Prostate gland (tissue), 2 donors: ENCODE measurements around the gene YIF1A. TPM values are rescaled to one million over a fixed set of nuclear protein-coding genes. Genes with fewer than 3 reads are reported as not detected.
"Not testable (repeated sequence)": the region's sequence is repeated elsewhere in the genome, so short reads cannot be mapped to it uniquely, and the experiment has no call there.

Source experiments
- DNase-seq: peaks from one replicate; pipeline ENCODE4 v3.0.0-alpha.2; 2019; ENCODE audit warnings: low spot score
- H3K27ac ChIP-seq, 2 donors: fragments of 200-600 bp; sonication (generic); 2 replicates each; pipeline ENCODE4 v1.5.1; 2017 to 2019
- H3K27me3 ChIP-seq: fragments of 200-600 bp; sonication (generic); replicated peaks from 2 replicates; pipeline ENCODE4 v1.5.1; 2019; ENCODE audit not compliant: insufficient read depth
- H3K36me3 ChIP-seq, 2 donors: fragments of 200-600 bp; sonication (generic); 1 replicate in 1 of 2; 2 replicates in 1 of 2; pipeline versions ENCODE4 v1.5.1 to v1.8.1; 2017 to 2019
- H3K4me1 ChIP-seq: fragments of 200-600 bp; sonication (generic); replicated peaks from 2 replicates; pipeline ENCODE4 v1.5.1; 2019
- H3K4me3 ChIP-seq, 2 donors: fragments of 200-600 bp; sonication (generic); 2 replicates each; pipeline ENCODE4 v1.5.1; 2017 to 2019
- H3K9me3 ChIP-seq: fragments of 200-600 bp; sonication (generic); 2 replicates; pipeline ENCODE4 v1.5.1; 2017
- CTCF ChIP-seq, 4 experiments: fragments of 200-600 bp in 2 of 4; fragments of 450-650 bp in 2 of 4; sonication (generic) in 2 of 4; IDR thresholded peaks; 1 replicate in 3 of 4; 2 replicates in 1 of 4; pipeline ENCODE4 v1.5.1; 2016 to 2019; ENCODE audit warnings: antibody characterized with exemption in 4 of 4, mild to moderate bottlenecking in 2 of 4, moderate library complexity in 2 of 4
- POLR2A ChIP-seq: fragments of 450-650 bp; IDR thresholded peaks from one replicate; pipeline ENCODE4 v1.6.1; 2016; ENCODE audit warnings: antibody characterized with exemption, mild to moderate bottlenecking
- POLR2AphosphoS5 ChIP-seq: sonication (generic); formaldehyde crosslinking; IDR thresholded peaks from one replicate; pipeline ENCODE4 v1.6.1; 2017; ENCODE audit warnings: antibody characterized with exemption
- WGBS: methylation state at CpG from one replicate; pipeline ENCODE4 v1.1.5; 2018; 5-methylcytosine and 5-hydroxymethylcytosine counted together
- intact Hi-C: fragments of 100-400 bp; cut with DNase I; formaldehyde crosslinking; loops from one replicate; pipeline ENCODE4 v1.14.2; 2022
- total RNA-seq, 2 donors: library from RNA; depleted of rRNA; stranded (reverse); fragments of >200 nt; gene quantifications; one replicate each; pipeline ENCODE4 v1.1.0, GENCODE V29; 2016

Gene YIF1A
- total RNA-seq, 2 donors from 2014 or later: 92.6 to 112 TPM

- Histone ChIP-seq H3K9me3 (no peaks in the 10 kb centered on the region), H3K4me1 (peaks cover 4% of the 10 kb centered on the region), H3K36me3 (peaks cover 0 to 18% of the 10 kb centered on the region in 2 donors), H3K27me3 (no peaks in the 10 kb centered on the region), H3K27ac (no peak overlapping the region), H3K4me3 (peak overlapping the region; percentile 25 to 30)
- intact Hi-C loops: no loop called here
- DNase-seq: no peak
- 4% methylated on average over 28 of the region's 45 CpGs for WGBS
- no peak for TF ChIP-seq POLR2A
- no peak for TF ChIP-seq CTCF (IDR thresholded peaks at IDR 0.05)
Observed at GRCh38 chr11:66278363-66279091, 10.4 kb downstream of the YIF1A start.

- Histone ChIP-seq H3K4me3 (peak within 1 kb of the TSS; percentile 25 to 30), H3K27me3 (no peaks in the 10 kb centered on the region), H3K4me1 (peaks cover 4% of the 10 kb centered on the region), H3K9me3 (no peaks in the 10 kb centered on the region), H3K27ac (peak within 1 kb of the TSS; percentile 30 to 55), H3K36me3 (peaks cover 6 to 25% of the 10 kb centered on the region in 2 donors)
- 11% methylated on average over 33 of the region's 84 CpGs for WGBS
- intact Hi-C loops: no loop called here
- no peak for DNase-seq
- TF ChIP-seq POLR2AphosphoS5 (no peak), POLR2A (no peak), CTCF (IDR thresholded peaks at IDR 0.05) (no peak)
Observed at GRCh38 chr11:66277471-66278362, 11.2 kb downstream of the YIF1A start, which contains the start of gene CNIH2. Gene CNIH2 (plus strand): TSS chr11:66278175. CDS start chr11:66278457, 282 bp downstream.

- H3K4me1 ChIP-seq, H3K27ac ChIP-seq, DNase-seq, H3K9me3 ChIP-seq, H3K4me3 ChIP-seq, intact Hi-C loops, H3K27me3 ChIP-seq: not testable (repeated sequence)
- peaks cover 11 to 32% of the 10 kb centered on the region in 2 donors for H3K36me3 ChIP-seq
- 72% methylated on average over 4 of the region's 4 CpGs for WGBS
Observed at GRCh38 chr11:66277064-66277463, 11.9 kb downstream of the YIF1A start.

GRCh38 chr11:66276619-66277018, 12.3 kb downstream of the YIF1A start:
- H3K4me3 ChIP-seq: not testable (repeated sequence)
- H3K36me3 ChIP-seq: peaks cover 15 to 35% of the 10 kb centered on the region in 2 donors

GRCh38 chr11:66275984-66276612, 12.8 kb downstream of the YIF1A start:
- TF ChIP-seq CTCF (IDR thresholded peaks at IDR 0.05) (no peak), POLR2AphosphoS5 (no peak), POLR2A (no peak)
- H3K4me3 ChIP-seq: no peak overlapping the region
- H3K9me3 ChIP-seq: no peaks in the 10 kb centered on the region
- H3K27ac ChIP-seq: no peak overlapping the region
- 81% methylated on average over 14 of the region's 14 CpGs for WGBS
- intact Hi-C loops: no loop called here
- no peaks in the 10 kb centered on the region for H3K27me3 ChIP-seq
- H3K4me1 ChIP-seq: peaks cover 4% of the 10 kb centered on the region
- H3K36me3 ChIP-seq: peaks cover 15 to 35% of the 10 kb centered on the region in 2 donors
- DNase-seq: no peak

More at GRCh38 chr11:66276619-66277018, 12.3 kb downstream of the YIF1A start:
- H3K9me3 ChIP-seq, H3K27me3 ChIP-seq, H3K27ac ChIP-seq, DNase-seq, H3K4me1 ChIP-seq, intact Hi-C loops: not testable (repeated sequence)
- WGBS: 74% methylated on average over 13 of the region's 13 CpGs
